HG03175 (cell line): ENCODE data around the gene DNAJC1.

Experiments used
- ATAC-seq: cut with Tn5 transposase; IDR thresholded peaks from one replicate; pipeline ENCODE4 v1.9.1; 2021; ENCODE audit warnings: mild to moderate bottlenecking, moderate library complexity; ENCODE audit not compliant: unreplicated experiment

DNAJC1 gene

DNA sequence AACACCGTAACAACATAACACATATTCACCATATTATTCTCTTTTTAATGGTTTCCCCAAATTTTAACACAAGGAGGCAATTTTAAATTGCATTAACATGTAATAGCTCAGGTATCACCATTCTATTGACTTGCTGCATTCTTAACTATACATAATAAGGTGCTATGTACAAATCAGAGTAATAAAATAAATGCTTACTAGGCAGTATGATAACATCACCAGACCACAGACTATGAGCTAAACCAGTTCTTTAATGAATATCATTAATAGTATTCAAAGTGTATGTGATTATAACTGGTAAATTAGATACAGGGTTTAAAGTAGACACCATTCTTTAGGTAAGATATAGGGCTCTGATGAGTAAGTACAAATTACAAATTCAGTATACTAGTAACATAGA, 226.6 kb downstream of the DNAJC1 start:
- ATAC-seq, result no peak

DNA sequence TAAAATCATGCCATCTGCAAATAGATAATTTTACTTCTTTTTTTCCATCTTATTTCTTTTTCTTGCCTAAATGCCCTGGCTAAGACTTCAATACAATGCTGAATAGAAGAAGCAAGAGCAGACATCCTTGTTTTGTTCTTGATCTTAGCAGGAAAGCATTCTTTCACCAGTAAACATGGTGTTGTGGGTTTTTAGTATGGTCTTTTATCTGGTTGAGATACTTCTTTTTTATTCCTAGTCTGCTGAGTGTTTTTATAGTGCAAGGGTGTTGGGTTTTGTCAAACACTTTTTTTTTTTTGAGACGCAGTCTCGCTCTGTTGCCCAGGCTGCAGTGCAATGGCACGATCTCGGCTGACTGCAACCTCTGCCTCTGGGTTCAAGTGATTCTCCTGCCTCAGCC, 232.3 kb downstream of the DNAJC1 start:
- ATAC-seq, result no peak

DNA sequence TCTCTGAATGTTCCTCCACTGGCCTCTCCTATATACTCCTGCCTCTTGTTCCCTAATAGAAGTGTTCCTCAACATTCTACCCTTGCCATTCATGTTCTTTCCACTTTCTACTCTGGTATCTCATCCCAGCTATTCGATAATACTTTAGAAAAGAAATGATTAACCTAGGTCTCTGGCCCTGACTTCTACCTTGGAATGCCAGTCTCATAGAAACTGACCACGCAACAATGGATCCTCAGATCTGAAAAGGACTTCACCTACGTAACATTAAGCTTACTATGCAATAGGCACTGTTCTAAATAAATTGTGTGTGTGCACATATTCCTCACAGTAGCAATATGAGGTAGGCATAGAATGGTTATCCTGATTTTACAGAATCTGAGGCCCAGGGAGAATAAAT, 234.5 kb downstream of the DNAJC1 start:
- ATAC-seq, result no peak

DNA sequence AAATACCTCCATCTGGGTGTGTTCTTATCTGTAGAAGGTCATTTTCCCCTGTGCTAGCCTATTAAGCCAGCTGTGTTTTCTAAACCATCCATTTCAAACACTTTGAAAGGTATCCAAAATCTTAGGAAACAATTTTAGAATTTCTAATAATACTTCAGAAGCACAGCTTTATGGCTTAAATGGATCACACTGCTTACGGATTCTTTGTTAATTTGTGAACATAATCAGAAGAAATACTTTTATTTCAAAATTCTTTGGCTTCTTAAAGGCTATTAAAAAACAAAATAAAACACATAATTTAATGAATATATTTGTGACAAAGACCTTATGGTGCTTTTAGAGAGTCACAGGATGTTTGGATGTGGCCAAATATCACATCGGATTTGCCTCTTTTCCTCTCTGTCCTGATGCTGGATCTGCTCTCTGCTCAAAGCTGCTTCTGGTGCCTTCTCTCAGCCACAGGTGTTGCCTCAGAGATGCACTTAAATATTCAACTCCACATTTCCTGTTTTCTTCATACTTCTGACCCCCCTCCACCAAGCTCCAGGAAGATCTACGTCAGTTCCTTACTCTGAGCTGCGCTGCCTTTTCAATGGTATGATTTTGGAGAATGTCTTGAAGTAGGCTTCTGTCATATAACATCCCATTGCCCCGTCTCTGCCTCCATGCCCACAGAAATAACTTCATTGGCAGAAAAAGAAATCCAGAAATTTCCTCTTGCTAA, 238.9 kb downstream of the DNAJC1 start:
- no peak for ATAC-seq

DNA sequence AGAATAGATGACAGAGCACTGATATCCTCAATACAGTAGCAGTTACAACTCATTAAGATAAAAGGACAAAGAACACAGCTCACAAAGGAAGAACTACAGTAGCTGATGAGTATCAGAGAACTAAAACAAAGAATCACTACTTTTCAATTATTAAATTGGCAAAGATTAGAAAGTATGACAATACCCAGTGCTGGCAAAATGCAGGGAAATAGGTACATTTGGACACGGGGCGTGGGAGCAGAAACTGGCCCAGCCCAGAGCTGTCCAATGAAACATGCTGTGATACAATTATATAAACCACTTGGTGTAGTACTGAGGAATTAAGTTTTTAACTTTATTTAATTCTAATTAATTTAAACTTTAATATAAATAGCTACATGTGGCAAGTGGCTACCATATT, 243.2 kb downstream of the DNAJC1 start:
- ATAC-seq, result no peak

DNA sequence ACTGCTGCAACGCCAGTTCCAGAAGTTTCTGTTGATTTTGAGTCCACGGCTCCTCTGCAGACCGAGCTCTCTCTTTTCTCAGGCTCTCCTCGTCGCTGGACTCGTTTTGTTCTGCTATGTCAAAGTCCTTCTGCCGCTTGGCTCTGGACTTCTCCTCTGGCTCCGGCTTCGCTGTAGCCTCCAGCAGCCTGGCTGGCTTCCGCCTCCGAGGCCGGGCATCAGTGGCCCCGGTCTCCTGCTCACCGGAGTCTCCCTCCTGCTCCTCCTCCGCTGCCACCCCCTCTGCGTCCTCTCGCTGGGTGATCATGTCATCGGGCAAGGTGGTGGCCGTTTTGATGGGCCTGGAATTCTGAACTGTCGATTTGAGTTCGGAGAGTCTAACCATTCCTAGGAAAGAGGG, 244.3 kb downstream of the DNAJC1 start:
- no peak for ATAC-seq

DNA sequence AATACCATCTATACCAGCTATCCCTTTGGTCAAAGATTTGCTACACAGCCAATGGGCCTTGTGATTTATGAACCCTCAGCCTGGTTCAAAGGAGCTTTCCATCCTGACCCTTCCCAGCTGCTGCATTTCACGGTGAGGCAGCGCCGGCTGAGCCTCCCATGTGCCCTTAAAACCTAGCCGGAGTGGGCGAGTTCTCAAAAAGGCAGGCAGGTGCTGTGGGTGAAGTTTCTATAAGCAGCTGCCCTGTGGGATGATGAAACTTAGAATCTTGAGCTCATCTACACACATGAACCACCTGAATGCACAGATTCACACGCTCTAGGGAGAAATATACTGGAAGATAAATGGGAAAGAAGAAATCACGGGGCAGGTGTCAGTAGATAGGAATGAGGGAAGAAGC, 244.8 kb downstream of the DNAJC1 start:
- no peak for ATAC-seq

DNA sequence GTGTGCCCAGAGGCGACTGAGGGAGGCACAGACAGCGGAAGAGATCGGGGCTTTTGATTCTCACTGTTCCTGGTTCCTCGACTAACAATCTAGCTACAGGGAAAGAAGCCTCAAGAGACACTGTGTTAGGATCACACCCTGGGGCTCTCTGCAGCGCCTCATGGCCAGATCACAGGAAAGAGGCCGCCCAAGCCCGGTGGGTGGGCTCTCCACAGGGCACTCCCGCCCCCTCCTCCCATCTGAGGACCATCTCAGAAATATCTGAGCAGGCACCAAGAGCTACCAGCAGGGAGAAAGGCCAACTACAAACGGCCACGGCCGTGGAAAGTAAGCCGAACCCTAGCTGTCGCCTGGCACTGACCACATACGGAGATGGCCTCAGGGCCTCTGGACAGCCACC, 245.3 kb downstream of the DNAJC1 start:
- no peak for ATAC-seq

DNA sequence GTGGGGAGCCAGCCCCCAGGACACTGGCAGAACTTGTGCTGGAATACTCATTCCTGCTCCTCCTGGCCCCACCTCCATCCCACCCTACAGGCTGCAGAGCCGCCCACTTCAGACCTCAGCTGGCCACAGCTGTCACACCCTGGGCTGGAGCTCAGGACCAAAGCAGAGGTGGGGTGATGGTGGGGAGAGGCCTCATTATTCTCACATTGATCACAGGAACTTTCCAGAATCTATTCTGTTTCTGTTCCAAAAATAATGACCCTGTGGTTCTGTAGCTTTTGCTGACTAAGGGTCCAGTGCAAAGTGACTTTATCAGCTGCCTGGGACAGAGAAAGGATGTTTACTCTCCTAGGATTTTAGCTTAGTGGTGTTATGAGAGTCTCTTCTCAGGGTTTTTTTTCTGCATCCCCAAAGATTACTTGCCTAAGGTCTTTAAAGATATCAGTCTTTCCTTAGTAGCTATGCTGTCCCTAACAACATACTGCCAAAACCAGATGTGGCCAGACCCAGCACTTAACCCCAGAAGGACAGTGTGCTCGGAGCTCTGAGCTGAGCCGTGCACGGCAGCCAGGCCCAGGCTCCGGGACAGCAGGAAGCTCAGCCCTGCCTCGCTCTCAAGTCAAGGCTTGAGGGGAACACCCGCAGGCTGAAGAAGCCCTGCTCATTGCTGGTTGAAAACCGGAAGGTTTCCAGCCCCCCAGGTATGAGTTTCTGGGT, 246.2 kb downstream of the DNAJC1 start:
- no peak for ATAC-seq

DNA sequence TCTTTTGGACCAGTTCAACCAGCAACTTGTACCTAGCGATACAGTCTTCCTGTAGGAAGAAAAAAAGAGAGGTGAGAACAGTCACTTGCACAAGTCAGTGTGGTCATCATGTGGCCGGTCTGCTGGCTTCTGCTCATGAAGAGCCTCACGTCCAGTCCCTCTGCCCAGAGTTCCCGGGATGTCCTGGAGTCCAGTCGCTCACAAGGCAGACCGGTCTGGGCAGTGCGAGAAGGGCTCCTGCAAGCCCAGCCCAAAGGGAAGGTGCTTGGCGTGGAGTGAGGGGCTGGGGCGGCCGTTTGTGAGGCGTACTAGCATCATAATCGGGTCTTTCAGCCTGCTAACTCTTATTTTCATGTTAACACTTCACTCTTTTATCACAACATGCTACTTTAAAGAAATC, 246.8 kb downstream of the DNAJC1 start:
- no peak for ATAC-seq

DNA sequence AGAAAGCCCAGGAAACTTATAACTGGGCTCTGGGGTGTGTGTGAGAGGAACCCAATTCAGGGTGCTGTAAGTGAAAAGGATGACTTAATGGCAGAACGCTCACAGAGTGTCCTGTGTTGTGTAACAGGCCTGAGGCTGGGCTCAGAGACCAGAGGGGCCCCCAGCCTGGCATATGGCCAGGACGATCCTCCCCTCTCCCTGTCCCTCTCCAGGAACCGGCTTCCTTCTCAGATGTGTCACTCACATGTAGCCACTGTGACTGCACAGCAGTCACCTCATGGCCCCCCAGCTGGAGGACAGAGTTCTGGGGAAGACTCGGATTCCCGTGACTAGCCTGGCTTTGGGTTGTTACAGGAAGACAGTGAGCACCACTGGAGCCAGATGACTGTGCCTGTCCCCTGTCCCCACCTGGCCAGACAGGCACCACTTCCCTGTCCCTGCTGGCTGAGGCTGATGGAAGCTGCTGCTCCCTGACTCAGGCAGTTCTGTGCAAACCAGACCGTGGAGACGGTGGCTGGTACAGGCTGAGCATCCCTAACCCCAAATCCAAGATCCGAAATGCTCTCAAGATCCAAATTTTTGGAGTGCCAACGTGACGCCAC, 249.0 kb downstream of the DNAJC1 start:
- no peak for ATAC-seq

DNA sequence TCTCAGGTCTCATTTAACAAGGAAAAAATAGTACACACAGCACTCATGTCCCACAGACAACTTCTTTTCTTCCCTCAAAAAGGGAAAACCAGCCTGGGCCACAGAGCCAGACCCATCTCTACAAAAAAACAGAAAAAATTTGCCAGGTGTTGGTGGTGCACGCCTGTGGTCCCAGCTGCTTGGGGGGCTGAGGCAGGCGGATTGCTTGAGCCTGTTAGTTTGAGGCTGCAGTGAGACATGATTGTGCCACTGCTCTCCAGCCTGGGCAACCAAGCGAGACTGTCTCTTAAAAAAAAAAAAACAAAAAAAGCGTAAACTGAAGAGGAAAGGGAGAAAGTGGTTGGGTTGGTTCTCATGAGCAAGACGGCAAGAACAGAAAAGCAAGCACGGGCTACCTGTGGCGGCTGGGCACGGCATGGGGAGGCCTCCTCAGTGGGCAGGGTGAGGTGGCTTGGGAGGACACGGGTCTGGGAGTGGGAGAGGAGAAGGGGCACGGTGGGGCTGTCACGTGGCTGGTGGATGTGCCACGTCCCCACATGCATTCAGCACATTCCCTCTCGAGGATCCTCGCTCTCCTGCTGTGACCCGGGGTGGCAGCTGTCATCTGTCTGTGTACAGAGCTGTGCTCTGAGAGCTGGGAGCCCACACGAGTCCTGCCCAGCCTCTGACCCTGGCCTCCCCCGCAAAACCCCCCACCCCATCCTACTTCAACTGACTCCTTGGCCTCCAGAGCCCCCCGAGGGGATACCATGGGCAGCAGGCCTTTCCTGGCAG, 249.8 kb downstream of the DNAJC1 start:
- ATAC-seq, result no peak

DNA sequence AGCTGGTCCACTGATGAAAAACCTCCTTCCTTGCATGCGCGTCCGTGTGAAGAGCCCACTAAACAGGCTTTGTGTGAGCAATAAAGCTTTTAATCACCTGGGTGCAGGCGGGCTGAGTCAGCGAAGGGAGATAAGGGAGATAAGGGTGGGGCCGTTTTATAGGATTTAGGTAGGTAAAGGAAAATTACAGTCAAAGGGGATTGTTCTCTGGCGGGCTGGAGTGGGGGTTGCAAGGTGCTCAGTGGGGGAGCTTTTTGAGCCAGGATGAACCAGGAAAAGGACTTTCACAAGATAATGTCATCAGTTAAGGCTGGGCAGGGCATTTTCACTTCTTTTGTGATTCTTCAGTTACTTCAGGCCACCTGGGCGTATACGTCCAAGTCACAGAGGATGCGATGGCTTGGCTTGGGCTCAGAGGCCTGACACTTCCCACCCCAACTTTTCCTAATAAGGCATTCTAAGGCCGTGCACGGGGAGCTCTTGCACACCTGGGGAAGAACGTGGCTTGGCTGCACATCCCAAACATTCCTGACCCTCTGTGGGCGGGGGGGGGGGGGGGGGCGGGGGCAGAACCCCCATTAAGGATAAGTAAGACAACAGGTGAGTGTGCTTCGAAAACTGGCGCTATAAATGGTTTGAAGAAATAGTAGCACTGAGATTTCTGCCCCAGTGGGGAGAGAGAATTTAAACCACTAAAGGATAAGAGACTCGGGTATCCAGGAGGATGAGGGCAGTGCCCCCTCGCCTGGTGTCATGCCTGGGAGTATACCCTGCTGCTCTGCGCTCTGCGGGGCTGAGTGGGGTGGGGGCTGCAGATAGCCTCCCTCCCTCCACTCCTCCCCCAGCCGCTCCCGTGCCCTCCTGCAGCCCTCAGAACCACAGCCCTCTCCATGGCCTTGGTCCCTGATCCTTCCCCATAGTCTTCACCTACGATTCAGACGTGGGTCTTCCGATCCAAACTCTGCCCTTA, 251.9 kb downstream of the DNAJC1 start:
- no peak for ATAC-seq

DNA sequence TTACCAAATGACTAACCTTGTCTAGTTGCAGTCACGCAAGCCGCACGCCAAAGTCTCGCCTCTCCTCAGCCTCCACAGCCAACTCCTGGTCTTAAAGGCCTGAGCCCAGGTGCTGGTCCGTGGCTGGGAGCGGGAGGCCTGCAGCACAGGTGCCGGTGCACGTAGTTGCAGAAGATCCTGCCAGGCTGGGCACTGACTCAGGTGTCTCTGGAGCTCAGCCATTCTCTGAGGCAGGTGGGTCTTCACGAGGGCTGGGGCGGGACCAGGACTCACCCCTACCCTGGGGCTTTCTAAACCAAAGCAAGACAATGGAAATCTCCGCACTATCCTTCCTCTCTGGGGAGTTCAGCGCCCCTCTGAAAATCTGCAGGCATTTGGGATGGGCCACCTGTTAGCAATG, 253.1 kb downstream of the DNAJC1 start:
- no peak for ATAC-seq

DNA sequence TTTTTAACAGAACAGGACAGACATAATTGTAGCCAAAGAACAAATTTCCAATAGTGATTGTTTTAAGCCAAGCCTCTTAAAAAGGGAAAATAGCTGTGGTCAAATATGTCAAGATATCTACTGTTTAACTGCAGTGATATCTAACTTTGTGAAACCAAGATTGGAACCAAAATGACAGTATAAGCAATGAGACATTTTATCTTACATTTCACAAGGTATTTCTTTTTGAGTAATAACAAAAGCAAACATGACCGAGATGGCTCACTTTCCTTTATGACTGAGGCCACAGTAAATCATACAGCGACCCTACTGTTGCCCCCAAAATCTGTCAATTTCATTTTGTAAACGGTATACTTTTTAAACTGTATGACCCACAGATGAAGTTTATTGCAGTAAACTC, 253.7 kb downstream of the DNAJC1 start:
- no peak for ATAC-seq

DNA sequence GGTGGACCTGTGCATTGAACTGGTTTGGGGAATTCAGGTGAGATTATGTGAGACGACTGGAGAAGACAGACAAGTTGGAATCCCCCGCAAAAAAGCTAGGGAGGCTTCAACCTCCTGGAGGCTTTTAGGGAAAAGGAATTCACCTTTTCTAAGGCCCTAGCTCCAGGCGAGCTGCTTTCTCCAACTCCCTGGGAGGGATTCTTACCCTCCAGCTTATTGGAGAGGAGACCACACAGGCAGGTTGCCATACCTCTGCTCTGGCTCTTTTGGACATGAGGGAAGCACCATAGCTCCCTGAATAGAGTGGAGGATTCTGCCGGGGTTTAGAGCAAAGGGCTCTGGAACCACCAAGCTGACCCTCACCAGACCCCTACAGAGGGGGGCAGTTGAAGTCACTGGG, 255.7 kb downstream of the DNAJC1 start:
- no peak for ATAC-seq

DNA sequence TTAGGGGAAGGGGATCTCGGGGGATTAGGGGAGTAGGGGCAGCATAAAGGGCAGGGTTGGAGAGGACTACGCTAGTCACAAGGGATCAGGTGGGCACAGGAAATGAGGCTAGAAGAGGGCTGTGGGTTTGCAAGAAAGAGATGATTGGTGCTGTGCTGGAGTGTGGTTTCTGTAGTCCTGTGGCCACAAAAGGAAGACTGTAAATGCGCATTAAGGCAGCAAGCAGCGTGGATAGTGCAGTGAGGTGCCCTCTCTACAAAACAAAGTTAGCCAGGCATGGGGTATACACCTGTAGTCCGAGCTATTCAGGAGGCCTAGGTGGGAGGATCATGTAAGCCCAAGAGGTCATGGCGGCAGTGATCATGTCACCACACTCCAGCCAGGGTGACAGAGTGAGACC, 257.4 kb downstream of the DNAJC1 start:
- no peak for ATAC-seq

DNA sequence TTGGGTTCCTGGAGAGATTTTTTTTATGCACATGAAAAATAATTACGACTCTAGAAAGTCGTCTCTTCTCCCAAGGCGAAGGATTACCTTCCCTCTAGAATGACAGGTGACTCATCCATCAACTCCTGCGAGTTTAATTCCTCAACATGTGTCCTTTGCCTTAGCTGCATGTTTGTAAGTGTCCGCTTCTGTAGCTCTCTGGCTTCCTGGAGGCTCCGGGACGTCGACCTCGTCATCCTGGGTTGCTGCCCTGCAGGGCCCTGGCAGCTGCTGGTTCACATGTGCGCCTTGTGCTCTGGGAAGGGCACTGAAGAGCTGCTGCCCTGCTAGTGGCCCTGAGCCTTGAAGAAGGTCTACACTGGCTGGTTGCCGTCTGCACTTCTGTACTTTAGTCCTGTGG, 259.3 kb downstream of the DNAJC1 start:
- ATAC-seq, result no peak

DNA sequence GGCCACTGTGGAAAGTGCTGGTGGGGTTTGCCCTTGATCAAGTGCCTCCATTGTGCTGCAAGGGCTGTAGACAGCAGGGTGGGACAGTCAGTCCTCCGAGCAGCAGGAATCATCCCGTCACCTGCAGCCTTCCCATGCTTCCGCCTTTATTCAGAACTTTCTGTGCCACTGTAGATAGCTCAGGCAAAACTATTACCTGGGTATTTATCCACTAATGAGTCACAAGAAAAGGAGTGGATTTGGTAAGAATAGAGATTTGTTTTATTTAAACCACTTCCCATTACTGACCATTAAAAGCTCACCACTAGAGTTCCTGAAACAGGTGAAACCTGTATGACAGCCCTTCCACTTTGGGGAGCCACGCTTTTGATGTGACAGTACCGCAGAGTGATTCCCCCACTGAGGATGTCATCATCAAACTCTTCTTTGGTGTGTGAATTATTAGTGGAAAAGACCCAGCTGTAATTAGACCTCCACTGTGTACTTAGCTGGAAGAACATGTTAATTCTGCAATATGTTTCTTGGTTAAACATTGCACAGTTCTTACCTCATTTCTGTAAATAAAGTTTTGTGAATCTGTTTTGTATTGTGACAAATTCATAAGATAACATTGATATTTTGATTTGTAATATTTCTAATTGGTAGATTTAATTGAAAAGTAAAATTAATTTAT, 260.7 kb downstream of the DNAJC1 start:
- ATAC-seq, result no peak

DNA sequence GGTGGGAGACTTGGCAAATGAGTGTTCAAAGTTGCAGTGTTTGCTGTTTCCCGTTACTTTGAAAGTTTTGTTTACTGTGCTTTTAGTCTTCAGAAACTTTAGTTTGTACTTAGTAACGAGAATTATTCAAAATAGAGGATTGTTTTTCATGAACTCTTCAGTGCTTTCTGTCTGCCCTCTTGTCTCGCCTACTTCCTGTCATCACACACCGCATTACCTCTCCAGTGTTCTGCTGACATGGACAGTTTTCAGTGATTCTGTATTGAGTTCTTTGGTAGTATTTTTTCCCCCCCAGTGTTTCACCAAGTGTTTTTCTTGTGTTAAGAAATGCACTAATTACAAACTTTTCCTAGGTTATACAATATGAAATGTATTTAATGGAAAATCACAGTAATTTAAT, 262.5 kb downstream of the DNAJC1 start:
- no peak for ATAC-seq
